PFSK-1 (cell line): ENCODE data around the gene MEGF11.

Experiments
- FOXP2 ChIP-seq: optimal IDR thresholded peaks from 2 replicates; pipeline ENCODE3; 2011; ENCODE audit warnings: borderline replicate concordance, control low read depth, inconsistent platforms; ENCODE audit not compliant: insufficient read depth; ENCODE audit errors: extremely low read length, extremely low read depth
- POLR2AphosphoS5 ChIP-seq: IDR thresholded peaks from 2 replicates; pipeline ENCODE4 v1.6.1; 2012; ENCODE audit warnings: low read depth, mild to moderate bottlenecking, control low read depth, low read length, moderate library complexity
- SIN3A ChIP-seq: IDR thresholded peaks from 2 replicates; pipeline ENCODE4 v1.6.1; 2012; ENCODE audit warnings: mild to moderate bottlenecking, low read length, moderate library complexity, borderline replicate concordance; ENCODE audit not compliant: insufficient read depth
- TAF1 ChIP-seq: IDR thresholded peaks from 2 replicates; pipeline ENCODE4 v1.6.1; 2012; ENCODE audit warnings: low read length, control low read depth, borderline replicate concordance; ENCODE audit not compliant: insufficient read depth
- TF ChIP-seq, protein P1 (sequence below), 2 experiments: IDR thresholded peaks; 2 replicates each; pipeline versions ENCODE4 v1.6.1 to v1.8.0; 2011 to 2012; ENCODE audit warnings: low read depth in 2 of 2, low read length in 2 of 2, control low read depth in 1 of 2, inconsistent platforms in 1 of 2, mild to moderate bottlenecking in 1 of 2, moderate library complexity in 1 of 2; ENCODE audit not compliant: insufficient read depth in 1 of 2

MEGF11 gene

GRCh38 chr15:65887565-65887964 is 366.0 kb downstream of the MEGF11 start:
- TF ChIP-seq, protein P1, sequence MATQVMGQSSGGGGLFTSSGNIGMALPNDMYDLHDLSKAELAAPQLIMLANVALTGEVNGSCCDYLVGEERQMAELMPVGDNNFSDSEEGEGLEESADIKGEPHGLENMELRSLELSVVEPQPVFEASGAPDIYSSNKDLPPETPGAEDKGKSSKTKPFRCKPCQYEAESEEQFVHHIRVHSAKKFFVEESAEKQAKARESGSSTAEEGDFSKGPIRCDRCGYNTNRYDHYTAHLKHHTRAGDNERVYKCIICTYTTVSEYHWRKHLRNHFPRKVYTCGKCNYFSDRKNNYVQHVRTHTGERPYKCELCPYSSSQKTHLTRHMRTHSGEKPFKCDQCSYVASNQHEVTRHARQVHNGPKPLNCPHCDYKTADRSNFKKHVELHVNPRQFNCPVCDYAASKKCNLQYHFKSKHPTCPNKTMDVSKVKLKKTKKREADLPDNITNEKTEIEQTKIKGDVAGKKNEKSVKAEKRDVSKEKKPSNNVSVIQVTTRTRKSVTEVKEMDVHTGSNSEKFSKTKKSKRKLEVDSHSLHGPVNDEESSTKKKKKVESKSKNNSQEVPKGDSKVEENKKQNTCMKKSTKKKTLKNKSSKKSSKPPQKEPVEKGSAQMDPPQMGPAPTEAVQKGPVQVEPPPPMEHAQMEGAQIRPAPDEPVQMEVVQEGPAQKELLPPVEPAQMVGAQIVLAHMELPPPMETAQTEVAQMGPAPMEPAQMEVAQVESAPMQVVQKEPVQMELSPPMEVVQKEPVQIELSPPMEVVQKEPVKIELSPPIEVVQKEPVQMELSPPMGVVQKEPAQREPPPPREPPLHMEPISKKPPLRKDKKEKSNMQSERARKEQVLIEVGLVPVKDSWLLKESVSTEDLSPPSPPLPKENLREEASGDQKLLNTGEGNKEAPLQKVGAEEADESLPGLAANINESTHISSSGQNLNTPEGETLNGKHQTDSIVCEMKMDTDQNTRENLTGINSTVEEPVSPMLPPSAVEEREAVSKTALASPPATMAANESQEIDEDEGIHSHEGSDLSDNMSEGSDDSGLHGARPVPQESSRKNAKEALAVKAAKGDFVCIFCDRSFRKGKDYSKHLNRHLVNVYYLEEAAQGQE (IDR thresholded peaks at IDR 0.05; ENCODE audit: insufficient read depth in 1 of 2, low read depth in 2 of 2, low read length in 2 of 2) = no peak
- no peak for TF ChIP-seq POLR2AphosphoS5
- no peak for TF ChIP-seq FOXP2
- no peak for TF ChIP-seq TAF1
- TF ChIP-seq SIN3A = no peak

GRCh38 chr15:65885668-65886218 is 367.8 kb downstream of the MEGF11 start:
- TF ChIP-seq, protein P1 (IDR thresholded peaks at IDR 0.05; ENCODE audit: insufficient read depth in 1 of 2, low read depth in 2 of 2, low read length in 2 of 2) = no peak
- no peak for TF ChIP-seq FOXP2
- TF ChIP-seq SIN3A = no peak
- no peak for TF ChIP-seq TAF1
- no peak for TF ChIP-seq POLR2AphosphoS5

GRCh38 chr15:65884511-65884910 is 369.0 kb downstream of the MEGF11 start:
- no peak for TF ChIP-seq TAF1
- TF ChIP-seq POLR2AphosphoS5 = no peak
- TF ChIP-seq FOXP2 = no peak
- TF ChIP-seq, protein P1 (IDR thresholded peaks at IDR 0.05; ENCODE audit: insufficient read depth in 1 of 2, low read depth in 2 of 2, low read length in 2 of 2) = no peak
- no peak for TF ChIP-seq SIN3A

- TF ChIP-seq, protein P1 (IDR thresholded peaks at IDR 0.05; ENCODE audit: insufficient read depth in 1 of 2, low read depth in 2 of 2, low read length in 2 of 2) = no peak
- no peak for TF ChIP-seq TAF1
- no peak for TF ChIP-seq SIN3A
- TF ChIP-seq POLR2AphosphoS5 = no peak
Measured at GRCh38 chr15:65883571-65883970, 370.0 kb downstream of the MEGF11 start.

DNA sequence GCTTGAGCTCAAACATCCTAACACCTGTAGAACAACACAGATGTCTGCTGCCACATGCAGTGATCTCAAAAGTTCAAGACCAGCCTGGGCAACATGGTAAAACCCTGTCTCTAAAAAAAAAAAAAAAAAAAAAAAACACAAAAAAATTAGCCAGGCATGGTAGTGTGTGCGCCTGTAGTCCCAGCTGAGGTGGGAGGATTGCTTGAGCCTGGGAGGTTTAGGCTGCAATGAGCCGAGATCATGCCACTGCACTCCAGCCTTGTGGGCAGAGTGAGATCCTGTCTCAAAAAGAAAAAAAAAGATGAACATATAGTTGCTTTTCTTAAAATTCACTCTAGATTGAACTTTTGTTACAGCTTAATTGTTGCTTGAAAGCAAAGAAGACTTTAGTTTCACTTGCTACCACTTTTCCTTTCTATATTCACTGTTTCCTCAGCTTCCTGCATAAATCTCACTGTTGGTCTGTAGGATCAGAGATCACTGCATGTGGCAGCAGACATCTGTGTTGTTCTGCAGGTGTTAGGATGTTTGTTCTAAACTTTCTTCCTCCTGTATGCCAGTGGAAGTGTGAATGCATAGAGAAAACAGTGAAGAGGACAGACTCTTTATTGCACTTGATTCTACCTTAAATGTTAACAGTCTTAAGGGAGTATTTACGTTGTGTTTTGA is 371.6 kb downstream of the MEGF11 start:
- TF ChIP-seq TAF1 = no peak
